Peyer's patch (tissue), 4 donors: ENCODE results near the gene ZNF555. TPM values are rescaled to one million over a fixed set of nuclear protein-coding genes. Genes with fewer than 3 reads are reported as not detected.

Experiments
- DNase-seq, 3 donors: peaks; one replicate each; pipeline ENCODE4 v3.0.0-alpha.2; 2017 to 2019
- H3K27ac ChIP-seq, 4 donors: fragments of 200-600 bp; sonication (generic); one replicate each; pipeline ENCODE4 v1.5.1; 2016 to 2019
- H3K27me3 ChIP-seq, 2 donors: fragments of 200-600 bp; sonication (generic); one replicate each; pipeline ENCODE4 v1.5.1; 2019
- H3K36me3 ChIP-seq, 3 donors: fragments of 200-600 bp; sonication (generic); one replicate each; pipeline ENCODE4 v1.5.1; 2016 to 2019
- H3K4me1 ChIP-seq, 4 donors: fragments of 200-600 bp; sonication (generic); one replicate each; pipeline ENCODE4 v1.5.1; 2016 to 2019
- H3K4me3 ChIP-seq, 4 donors: fragments of 200-600 bp; sonication (generic); 1 replicate in 3 of 4; 2 replicates in 1 of 4; pipeline ENCODE4 v1.5.1; 2016 to 2019; ENCODE audit warnings: mild to moderate bottlenecking in 1 of 4
- H3K9me3 ChIP-seq, 4 donors: fragments of 200-600 bp; sonication (generic); one replicate each; pipeline ENCODE4 v1.5.1; 2016 to 2019; ENCODE audit warnings: mild to moderate bottlenecking in 1 of 4
- POLR2A ChIP-seq, 2 donors: fragments of 450-650 bp; IDR thresholded peaks; one replicate each; pipeline ENCODE4 v1.5.1; 2017; ENCODE audit warnings: antibody characterized with exemption in 2 of 2, mild to moderate bottlenecking in 2 of 2, moderate library complexity in 2 of 2
- total RNA-seq, 4 donors: library from RNA; depleted of rRNA; stranded (reverse); fragments of >200 nt; gene quantifications; one replicate each; pipeline ENCODE4 v1.1.0, GENCODE V29; 2016
- TF ChIP-seq, protein P1 (sequence below), 6 experiments: fragments of 450-650 bp in 4 of 6; fragments of 200-600 bp in 2 of 6; sonication (generic) in 1 of 6; IDR thresholded peaks; one replicate each; pipeline ENCODE4 v1.5.1; 2017 to 2019; ENCODE audit warnings: antibody characterized with exemption in 6 of 6, mild to moderate bottlenecking in 3 of 6, moderate library complexity in 1 of 6

Gene ZNF555
- total RNA-seq, 4 donors from 2014 or later, result 4.4 to 5.8 (median 4.4) TPM

- Histone ChIP-seq H3K4me3 (no peak overlapping the region), H3K36me3 (peaks cover 0 to 33% (median 6%) of the 10 kb centered on the region in 3 donors), H3K9me3 (peaks cover 0 to 58% (median 10%) of the 10 kb centered on the region in 4 donors), H3K27ac (no peak overlapping the region), H3K4me1 (no peaks in the 10 kb centered on the region), H3K27me3 (no peaks in the 10 kb centered on the region)
- no peak for TF ChIP-seq POLR2A (IDR thresholded peaks at IDR 0.05)
- TF ChIP-seq, protein P1, sequence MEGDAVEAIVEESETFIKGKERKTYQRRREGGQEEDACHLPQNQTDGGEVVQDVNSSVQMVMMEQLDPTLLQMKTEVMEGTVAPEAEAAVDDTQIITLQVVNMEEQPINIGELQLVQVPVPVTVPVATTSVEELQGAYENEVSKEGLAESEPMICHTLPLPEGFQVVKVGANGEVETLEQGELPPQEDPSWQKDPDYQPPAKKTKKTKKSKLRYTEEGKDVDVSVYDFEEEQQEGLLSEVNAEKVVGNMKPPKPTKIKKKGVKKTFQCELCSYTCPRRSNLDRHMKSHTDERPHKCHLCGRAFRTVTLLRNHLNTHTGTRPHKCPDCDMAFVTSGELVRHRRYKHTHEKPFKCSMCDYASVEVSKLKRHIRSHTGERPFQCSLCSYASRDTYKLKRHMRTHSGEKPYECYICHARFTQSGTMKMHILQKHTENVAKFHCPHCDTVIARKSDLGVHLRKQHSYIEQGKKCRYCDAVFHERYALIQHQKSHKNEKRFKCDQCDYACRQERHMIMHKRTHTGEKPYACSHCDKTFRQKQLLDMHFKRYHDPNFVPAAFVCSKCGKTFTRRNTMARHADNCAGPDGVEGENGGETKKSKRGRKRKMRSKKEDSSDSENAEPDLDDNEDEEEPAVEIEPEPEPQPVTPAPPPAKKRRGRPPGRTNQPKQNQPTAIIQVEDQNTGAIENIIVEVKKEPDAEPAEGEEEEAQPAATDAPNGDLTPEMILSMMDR (IDR thresholded peaks at IDR 0.05), result no peak
- no peak for DNase-seq
Observed at GRCh38 chr19:2856457-2857050, 15.3 kb downstream of the ZNF555 start.

- no peak for DNase-seq
- no peaks in the 10 kb centered on the region for H3K27me3 ChIP-seq
- no peak overlapping the region for H3K4me3 ChIP-seq
- H3K9me3 ChIP-seq, result peaks cover 0 to 35% (median 0%) of the 10 kb centered on the region in 4 donors
- no peak overlapping the region for H3K27ac ChIP-seq
- no peaks in the 10 kb centered on the region for H3K4me1 ChIP-seq
- TF ChIP-seq POLR2A (IDR thresholded peaks at IDR 0.05), result no peak
- TF ChIP-seq, protein P1 (IDR thresholded peaks at IDR 0.05), result no peak
- peaks cover 0 to 10% (median 0%) of the 10 kb centered on the region in 3 donors for H3K36me3 ChIP-seq
Observed at GRCh38 chr19:2858864-2859263, 17.6 kb downstream of the ZNF555 start.

- H3K4me3 ChIP-seq, result no peak overlapping the region
- H3K27ac ChIP-seq, result no peak overlapping the region
- no peaks in the 10 kb centered on the region for H3K36me3 ChIP-seq
Observed at GRCh38 chr19:2863816-2864215, 22.5 kb downstream of the ZNF555 start.

DNA sequence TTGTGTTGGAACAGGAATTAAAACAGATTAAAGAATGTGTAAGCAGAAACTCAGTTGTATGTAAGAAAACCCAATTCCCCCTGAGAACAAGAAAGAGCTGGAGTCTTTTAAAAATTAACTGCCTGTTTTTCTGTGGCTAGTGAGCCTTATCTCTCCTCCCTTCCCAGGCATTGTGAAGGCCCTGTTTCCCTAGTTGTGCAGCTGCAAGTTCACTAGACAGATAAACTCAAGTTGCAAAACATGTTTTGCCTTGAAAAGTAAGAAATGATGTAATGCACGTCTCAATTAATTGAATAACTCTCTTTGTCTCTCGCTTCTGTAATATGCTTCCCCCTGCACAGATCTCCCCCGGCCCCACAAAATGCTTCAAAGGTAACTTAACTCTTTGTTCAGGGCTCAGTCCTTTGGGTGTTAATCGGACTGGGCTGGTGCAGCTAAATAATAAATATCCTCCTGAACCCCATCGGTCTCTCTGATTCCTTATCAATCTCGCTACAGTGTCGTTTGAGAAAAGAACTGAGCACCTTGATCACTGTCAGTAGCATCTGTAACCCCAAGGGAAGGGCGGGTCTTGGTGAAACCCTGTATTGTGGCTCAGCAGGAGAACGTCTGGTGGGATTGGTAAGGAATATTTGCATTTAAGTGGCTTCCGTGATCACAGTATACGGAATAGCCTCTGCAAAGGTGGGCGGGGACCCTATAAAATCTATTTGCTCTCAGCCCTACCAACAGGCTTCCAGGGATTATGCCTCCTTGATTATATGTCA is 24.2 kb downstream of the ZNF555 start:
- Histone ChIP-seq H3K9me3 (no peaks in the 10 kb centered on the region), H3K4me1 (no peaks in the 10 kb centered on the region), H3K27me3 (no peaks in the 10 kb centered on the region), H3K4me3 (no peak overlapping the region), H3K36me3 (no peaks in the 10 kb centered on the region), H3K27ac (no peak overlapping the region)
- DNase-seq, result no peak
- no peak for TF ChIP-seq POLR2A (IDR thresholded peaks at IDR 0.05)
- TF ChIP-seq, protein P1 (IDR thresholded peaks at IDR 0.05), result no peak

More at GRCh38 chr19:2863816-2864215, 22.5 kb downstream of the ZNF555 start:
- peaks cover 0 to under 1% (median 0%) of the 10 kb centered on the region in 4 donors for H3K9me3 ChIP-seq
- TF ChIP-seq, protein P1 (IDR thresholded peaks at IDR 0.05), result no peak
- no peak for TF ChIP-seq POLR2A (IDR thresholded peaks at IDR 0.05)
- DNase-seq, result no peak
- H3K27me3 ChIP-seq, result no peaks in the 10 kb centered on the region
- H3K4me1 ChIP-seq, result no peaks in the 10 kb centered on the region

DNA sequence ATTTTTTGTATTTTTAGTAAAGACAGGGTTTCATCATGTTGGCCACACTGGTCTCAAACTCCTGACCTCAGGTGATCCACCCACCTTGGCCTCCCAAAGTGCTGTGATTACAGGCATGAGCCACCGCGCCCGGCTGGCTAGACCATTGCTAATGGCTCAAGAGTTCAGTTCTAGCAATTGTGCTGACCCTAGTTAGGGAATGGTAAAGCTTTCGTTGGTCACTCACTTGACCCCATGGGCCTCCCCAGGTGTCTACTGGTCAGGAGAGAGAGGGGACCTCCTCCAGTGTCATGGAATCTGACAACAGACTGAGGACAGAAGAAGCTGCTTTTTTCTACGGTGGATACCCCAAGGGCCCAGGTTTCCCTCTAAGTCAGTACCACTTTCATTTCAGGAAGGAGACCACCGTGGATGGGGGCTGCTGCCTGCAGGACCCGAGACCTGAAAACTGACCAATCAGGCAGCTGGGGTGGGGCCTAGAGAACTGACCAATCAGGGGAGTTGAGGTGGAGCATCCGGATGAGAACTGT is 25.3 kb downstream of the ZNF555 start:
- DNase-seq, result no peak
- no peak for TF ChIP-seq POLR2A (IDR thresholded peaks at IDR 0.05)
- TF ChIP-seq, protein P1 (IDR thresholded peaks at IDR 0.05), result no peak
- Histone ChIP-seq H3K4me1 (no peaks in the 10 kb centered on the region), H3K9me3 (no peaks in the 10 kb centered on the region), H3K4me3 (no peak overlapping the region), H3K27ac (no peak overlapping the region), H3K27me3 (no peaks in the 10 kb centered on the region), H3K36me3 (no peaks in the 10 kb centered on the region)
